IMR-90 (cell line): Measurements from ENCODE around the gene GALR2. TPM values are rescaled to one million over a fixed set of nuclear protein-coding genes. Genes with fewer than 3 reads are reported as not detected.

Experiments used
- ATAC-seq: fragments of 200-7000 bp; cut with Tn5 transposase; 2 replicates; pipeline ENCODE4 v1.9.1; 2020; ENCODE audit warnings: low read depth, mild to moderate bottlenecking, moderate library complexity
- BruUV-seq: library from RNA; stranded (reverse); fragments of 400-500 nt; replicated peaks from 2 replicates; lab custom pipeline; 2021; lab: Mats Ljungman, UMichigan
- CTCF ChIA-PET: fragments of 300-600 bp; formaldehyde crosslinking; extraction: SDS; loops from one replicate; lab custom pipeline; 2021; ENCODE audit warnings: antibody characterized with exemption; lab: Yijun Ruan, JAX
- POLR2A ChIA-PET: fragments of 300-600 bp; sonication (Branson Sonifier 250); formaldehyde crosslinking; loops from one replicate; lab custom pipeline; 2022; ENCODE audit warnings: antibody characterized with exemption; ENCODE audit not compliant: unreplicated experiment; lab: Charles Lee
- DNase-seq: peaks from one replicate; pipeline ENCODE4 v3.0.0; 2013
- H2AFZ ChIP-seq: replicated peaks from 2 replicates; pipeline ENCODE3; 2013; ENCODE audit warnings: low read length, mild to moderate bottlenecking; ENCODE audit not compliant: poor library complexity
- H2AK5ac ChIP-seq: 2 replicates; pipeline ENCODE4 v1.6.1; 2013; ENCODE audit warnings: low read depth, low read length, inconsistent platforms
- H2AK9ac ChIP-seq: replicated peaks from 2 replicates; pipeline ENCODE3; 2013; ENCODE audit warnings: mild to moderate bottlenecking, low read depth, low read length, moderate library complexity; ENCODE audit not compliant: poor library complexity
- H2BK120ac ChIP-seq: 2 replicates; pipeline ENCODE4 v1.6.1; 2013; ENCODE audit warnings: low read depth, low read length, inconsistent platforms
- H2BK15ac ChIP-seq: 3 replicates; pipeline ENCODE4 v1.6.1; 2013; ENCODE audit warnings: low read depth, low read length, inconsistent platforms
- H2BK20ac ChIP-seq: 2 replicates; pipeline ENCODE4 v1.6.1; 2013; ENCODE audit warnings: low read depth, mild to moderate bottlenecking, inconsistent platforms, low read length, moderate library complexity
- H2BK5ac ChIP-seq: 2 replicates; pipeline ENCODE4 v1.6.1; 2013; ENCODE audit warnings: mild to moderate bottlenecking, low read depth, low read length, inconsistent platforms; ENCODE audit not compliant: poor library complexity, severe bottlenecking
- H3K14ac ChIP-seq: replicated peaks from 2 replicates; pipeline ENCODE4 v1.6.1; 2013; ENCODE audit warnings: low read depth, low read length, inconsistent platforms
- H3K18ac ChIP-seq: 2 replicates; pipeline ENCODE4 v1.6.1; 2013; ENCODE audit warnings: low read depth, low read length, control low read depth
- H3K23ac ChIP-seq: 2 replicates; pipeline ENCODE4 v1.6.1; 2013; ENCODE audit warnings: low read depth, low read length, inconsistent platforms
- H3K27ac ChIP-seq: 2 replicates; pipeline ENCODE4 v1.5.1; 2013; ENCODE audit warnings: mild to moderate bottlenecking, control low read depth, low read length; ENCODE audit not compliant: insufficient read depth
- H3K27me3 ChIP-seq: 2 replicates; pipeline ENCODE4 v1.6.1; 2013; ENCODE audit warnings: low read length; ENCODE audit not compliant: control insufficient read depth, insufficient read depth
- H3K36me3 ChIP-seq: 2 replicates; pipeline ENCODE4 v1.6.1; 2013; ENCODE audit warnings: low read length, mixed read lengths; ENCODE audit not compliant: control insufficient read depth, insufficient read depth
- H3K4ac ChIP-seq: 2 replicates; pipeline ENCODE4 v1.6.1; 2013; ENCODE audit warnings: low read depth, low read length, inconsistent platforms
- H3K4me1 ChIP-seq: 2 replicates; pipeline ENCODE4 v1.6.1; 2013; ENCODE audit warnings: low read length, mixed read lengths; ENCODE audit not compliant: control insufficient read depth, insufficient read depth
- H3K4me2 ChIP-seq: 2 replicates; pipeline ENCODE4 v1.6.1; 2013; ENCODE audit warnings: low read depth, mild to moderate bottlenecking, control low read depth, low read length, moderate library complexity
- H3K4me3 ChIP-seq: 2 replicates; pipeline ENCODE4 v1.5.1; 2013; ENCODE audit warnings: low read depth, mild to moderate bottlenecking, control low read depth, low read length, moderate library complexity; ENCODE audit not compliant: insufficient read depth
- H3K56ac ChIP-seq: 2 replicates; pipeline ENCODE4 v1.6.1; 2013; ENCODE audit warnings: low read length, inconsistent platforms; ENCODE audit not compliant: insufficient read depth; ENCODE audit errors: extremely low read depth
- H3K79me1 ChIP-seq, 2 experiments: 2 replicates each; pipeline ENCODE4 v1.6.1; 2013; ENCODE audit warnings: low read length in 2 of 2, inconsistent platforms in 1 of 2, low read depth in 1 of 2
- H3K9ac ChIP-seq: 2 replicates; pipeline ENCODE4 v1.6.1; 2013; ENCODE audit warnings: low read depth, low read length, control low read depth
- H3K9me1 ChIP-seq: 2 replicates; pipeline ENCODE4 v1.6.1; 2013; ENCODE audit warnings: low read length, inconsistent platforms; ENCODE audit not compliant: insufficient read depth
- H3K9me3 ChIP-seq: 2 replicates; pipeline ENCODE4 v1.6.1; 2013; ENCODE audit warnings: low read length; ENCODE audit not compliant: control insufficient read depth, insufficient read depth
- H4K20me1 ChIP-seq: 2 replicates; pipeline ENCODE4 v1.6.1; 2013; ENCODE audit warnings: low read length, inconsistent platforms; ENCODE audit not compliant: insufficient read depth
- H4K5ac ChIP-seq: 2 replicates; pipeline ENCODE4 v1.6.1; 2013; ENCODE audit warnings: mild to moderate bottlenecking, low read depth, low read length, control low read depth
- H4K8ac ChIP-seq, 2 experiments: 2 replicates each; pipeline ENCODE4 v1.6.1; 2013; ENCODE audit warnings: low read depth in 2 of 2, low read length in 2 of 2, control low read depth in 1 of 2, inconsistent platforms in 1 of 2
- H4K91ac ChIP-seq: 2 replicates; pipeline ENCODE4 v1.6.1; 2013; ENCODE audit warnings: low read depth, low read length, inconsistent platforms; ENCODE audit not compliant: insufficient read depth
- POLR2A ChIP-seq: IDR thresholded peaks from 2 replicates; pipeline ENCODE4 v1.6.1; 2012; ENCODE audit warnings: mild to moderate bottlenecking, low read depth, low read length
- WGBS, 2 experiments: methylation state at CpG; one replicate each; pipeline versions ENCODE4 v1.1.5 to v1.1.7; 2013; ENCODE audit warnings: missing lambda C conversion rate in 2 of 2; ENCODE audit not compliant: insufficient read length in 1 of 2; ENCODE audit errors: extremely low coverage in 2 of 2; 5-methylcytosine and 5-hydroxymethylcytosine counted together
- dilution Hi-C: fragments of 300-500 bp; cut with HindIII; formaldehyde crosslinking; loops from one replicate; pipeline ENCODE4 v1.14.3; 2018; ENCODE audit warnings: low sequenced_read_pairs; ENCODE audit not compliant: unreplicated experiment
- in situ Hi-C: fragments of 300-500 bp; cut with MboI; formaldehyde crosslinking; loops from 3 replicates; pipeline ENCODE4 v1.14.3; 2019; ENCODE audit warnings: low sequenced_read_pairs, inconsistent platforms, mixed read lengths
- intact Hi-C: fragments of 100-400 bp; cut with micrococcal nuclease; formaldehyde crosslinking; loops from 2 replicates; pipeline ENCODE4 v1.10.0; 2022
- polyA plus RNA-seq, 3 experiments: library from polyadenylated mRNA; depleted of rRNA; stranded (reverse); fragments of >200 nt; gene quantifications; 2 replicates each; pipeline ENCODE4 v1.2.3, GENCODE V29; 2012; ENCODE audit warnings: low replicate concordance in 1 of 3
- total RNA-seq: library from RNA; depleted of rRNA; stranded (reverse); fragments of >200 nt; gene quantifications from 2 replicates; pipeline ENCODE4 v1.2.3, GENCODE V29; 2012
- TF ChIP-seq, protein P1 (sequence below): conservative IDR thresholded peaks from 2 replicates; pipeline ENCODE4 v1.5.1; 2012; ENCODE audit warnings: mild to moderate bottlenecking, low read depth, low read length, improper control_type of control experiment

GALR2 gene
- total and polyA plus RNA-seq, 2 of the 4 experiments (the other 2 are of a cell fraction): 0.07 TPM; not detected in 1

DNA sequence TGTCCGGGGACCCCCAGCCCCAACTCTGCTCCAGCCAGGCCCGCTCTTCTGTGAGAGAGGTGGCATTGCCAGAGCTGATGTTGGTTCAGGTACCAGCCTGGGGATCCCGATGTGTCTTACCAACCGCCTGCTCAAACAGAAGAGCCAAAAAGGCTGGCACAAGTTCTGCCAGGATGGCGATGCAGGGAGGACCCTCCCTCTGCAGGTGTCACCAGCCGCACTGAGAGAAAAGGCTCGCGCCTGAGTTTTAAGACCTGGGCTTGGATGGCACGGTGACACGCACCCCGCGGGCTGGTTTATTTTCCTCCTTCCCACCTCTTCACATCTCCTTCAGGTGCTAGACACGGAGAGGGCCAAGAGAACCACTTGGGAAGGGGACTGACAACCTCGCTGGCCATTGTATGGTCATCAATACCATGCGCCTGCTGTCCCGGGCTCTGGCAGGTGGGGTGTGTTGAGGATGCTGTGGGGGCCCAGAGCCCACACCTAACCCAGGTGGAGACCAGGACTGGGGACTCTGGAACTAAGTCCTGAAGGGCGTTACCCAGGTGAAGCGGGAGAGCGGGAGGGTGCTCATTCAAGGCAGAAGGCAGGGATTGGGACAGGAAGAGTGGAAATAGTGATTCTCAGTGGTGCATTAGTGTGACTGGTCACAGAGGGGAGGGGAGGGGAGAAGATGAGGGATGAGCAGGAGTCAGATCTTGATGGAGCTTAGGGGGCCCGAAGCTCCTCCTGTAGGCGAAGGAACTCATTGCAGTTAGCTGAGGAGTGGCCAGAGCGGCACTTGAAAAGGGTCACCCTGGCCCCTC, 50.2 kb downstream of the GALR2 start:
- Histone ChIP-seq H2BK20ac (no peak overlapping the region), H3K4ac (no peak overlapping the region), H2BK15ac (no peak overlapping the region), H4K5ac (no peak overlapping the region), H3K36me3 (no peaks in the 10 kb centered on the region), H3K14ac (no peak overlapping the region), H4K8ac (no peak overlapping the region), H3K9me1 (no peaks in the 10 kb centered on the region), H3K4me1 (peaks cover 3% of the 10 kb centered on the region; the same call in 1 of the 2 replicates), H2BK5ac (no peak overlapping the region), H3K23ac (no peak overlapping the region), H3K9me3 (no peaks in the 10 kb centered on the region), H4K91ac (no peak overlapping the region), H3K18ac (no peak overlapping the region), H3K9ac (no peak overlapping the region), H2AK9ac (no peak overlapping the region), H4K20me1 (no peaks in the 10 kb centered on the region), H2BK120ac (no peak overlapping the region), H2AFZ (peak overlapping the region; percentile 21), H2AK5ac (no peak overlapping the region), H3K4me3 (no peak overlapping the region), H3K79me1 (no peaks in the 10 kb centered on the region), H3K27me3 (peaks cover 16% of the 10 kb centered on the region), H3K56ac (no peak overlapping the region), H3K27ac (no peak overlapping the region), H3K4me2 (no peak overlapping the region)
- DNase-seq (no peak), ATAC-seq (no peak)
- intact Hi-C loops: no loop called here
- no TSS peak for BruUV-seq
- 87% methylated on average over 8 of the region's 22 CpGs; no CpG with 5 or more reads in 1 of the 2 experiments for whole genome bisulfite sequencing, 2 experiments
- dilution Hi-C loops: no loop called here
- POLR2A ChIA-PET: interaction anchor here (0.6 kb wide), 1 partner anchor 58 kb away, joined by 12 read pairs; no protein-coding TSS in a partner anchor
- CTCF ChIA-PET: interaction anchor here (0.6 to 3.1 kb wide), 2 partner anchors 9 to 155 kb away, joined by 3 to 14 read pairs; no protein-coding TSS in a partner anchor
- in situ Hi-C loops: no loop called here
- TF ChIP-seq POLR2A: no peak
- TF ChIP-seq, protein P1, sequence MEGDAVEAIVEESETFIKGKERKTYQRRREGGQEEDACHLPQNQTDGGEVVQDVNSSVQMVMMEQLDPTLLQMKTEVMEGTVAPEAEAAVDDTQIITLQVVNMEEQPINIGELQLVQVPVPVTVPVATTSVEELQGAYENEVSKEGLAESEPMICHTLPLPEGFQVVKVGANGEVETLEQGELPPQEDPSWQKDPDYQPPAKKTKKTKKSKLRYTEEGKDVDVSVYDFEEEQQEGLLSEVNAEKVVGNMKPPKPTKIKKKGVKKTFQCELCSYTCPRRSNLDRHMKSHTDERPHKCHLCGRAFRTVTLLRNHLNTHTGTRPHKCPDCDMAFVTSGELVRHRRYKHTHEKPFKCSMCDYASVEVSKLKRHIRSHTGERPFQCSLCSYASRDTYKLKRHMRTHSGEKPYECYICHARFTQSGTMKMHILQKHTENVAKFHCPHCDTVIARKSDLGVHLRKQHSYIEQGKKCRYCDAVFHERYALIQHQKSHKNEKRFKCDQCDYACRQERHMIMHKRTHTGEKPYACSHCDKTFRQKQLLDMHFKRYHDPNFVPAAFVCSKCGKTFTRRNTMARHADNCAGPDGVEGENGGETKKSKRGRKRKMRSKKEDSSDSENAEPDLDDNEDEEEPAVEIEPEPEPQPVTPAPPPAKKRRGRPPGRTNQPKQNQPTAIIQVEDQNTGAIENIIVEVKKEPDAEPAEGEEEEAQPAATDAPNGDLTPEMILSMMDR: peak; percentile 30
